Suprapubic skin (tissue), 4 donors: ENCODE data around the gene TMEM260. TPM values are rescaled to one million over a fixed set of nuclear protein-coding genes. Genes with fewer than 3 reads are reported as not detected.

Experiments used
- DNase-seq, 2 donors: peaks; one replicate each; pipeline ENCODE4 v3.0.0-alpha.2; 2019; ENCODE audit warnings: low spot score in 2 of 2
- H3K27ac ChIP-seq: fragments of 200-600 bp; sonication (generic); one replicate; pipeline ENCODE4 v1.5.1; 2019
- H3K27me3 ChIP-seq: fragments of 200-600 bp; sonication (generic); one replicate; pipeline ENCODE4 v1.5.1; 2019
- H3K36me3 ChIP-seq: fragments of 200-600 bp; sonication (generic); one replicate; pipeline ENCODE4 v1.5.1; 2019
- H3K4me1 ChIP-seq: fragments of 200-600 bp; sonication (generic); one replicate; pipeline ENCODE4 v1.5.1; 2019
- H3K4me3 ChIP-seq: fragments of 200-600 bp; sonication (generic); one replicate; pipeline ENCODE4 v1.5.1; 2019; ENCODE audit warnings: mild to moderate bottlenecking
- H3K9me3 ChIP-seq: fragments of 200-600 bp; sonication (generic); one replicate; pipeline ENCODE4 v1.5.1; 2019
- EP300 ChIP-seq: sonication (generic); formaldehyde crosslinking; IDR thresholded peaks from one replicate; pipeline ENCODE4 v1.6.1; 2017; ENCODE audit warnings: antibody characterized with exemption
- POLR2A ChIP-seq, 2 donors: fragments of 450-650 bp; IDR thresholded peaks; one replicate each; pipeline ENCODE4 v1.6.1; 2017; ENCODE audit warnings: antibody characterized with exemption in 2 of 2, mild to moderate bottlenecking in 2 of 2, moderate library complexity in 2 of 2
- POLR2AphosphoS5 ChIP-seq, 3 donors: sonication (generic); formaldehyde crosslinking; IDR thresholded peaks; one replicate each; pipeline ENCODE4 v1.6.1; 2017; ENCODE audit warnings: antibody characterized with exemption in 3 of 3
- WGBS: methylation state at CpG from one replicate; pipeline ENCODE4 v1.1.5; 2018; 5-methylcytosine and 5-hydroxymethylcytosine counted together
- total RNA-seq, 4 donors: library from RNA; depleted of rRNA; stranded (reverse); fragments of >200 nt; gene quantifications; one replicate each; pipeline ENCODE4 v1.1.0, GENCODE V29; 2016
- TF ChIP-seq, protein P1 (sequence below), 2 donors: fragments of 200-600 bp in 1 of 2; fragments of 450-650 bp in 1 of 2; sonication (generic) in 1 of 2; IDR thresholded peaks; one replicate each; pipeline ENCODE4 v1.5.1; 2016 to 2019; ENCODE audit warnings: antibody characterized with exemption in 2 of 2, mild to moderate bottlenecking in 1 of 2, moderate library complexity in 1 of 2

TMEM260 gene
- total RNA-seq, 4 donors from 2014 or later, result 15.4 to 34.1 (median 19.5) TPM

DNA sequence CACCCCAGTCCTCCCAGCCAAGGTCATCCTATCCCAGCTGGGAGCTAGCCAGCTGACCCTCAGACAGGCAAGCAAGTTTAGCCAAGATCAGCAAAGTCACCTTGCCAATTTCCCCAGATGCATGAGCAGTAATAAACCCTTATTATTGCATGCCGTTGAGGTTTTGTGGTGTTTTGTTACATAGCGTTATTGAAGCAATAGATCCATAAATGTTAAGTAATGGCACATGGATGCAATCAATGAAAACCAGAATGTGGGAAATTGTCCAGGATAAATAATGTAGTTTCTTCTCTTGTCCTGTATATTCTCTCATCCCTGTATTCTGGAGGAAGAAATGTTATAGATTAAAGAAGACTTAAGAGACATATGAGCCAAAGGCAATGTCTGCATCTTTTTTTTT is 18.0 kb upstream of the TMEM260 start:
- Histone ChIP-seq H3K4me1 (no peaks in the 10 kb centered on the region), H3K27me3 (peaks cover 17% of the 10 kb centered on the region), H3K4me3 (no peak overlapping the region), H3K9me3 (no peaks in the 10 kb centered on the region), H3K27ac (no peak overlapping the region), H3K36me3 (no peaks in the 10 kb centered on the region)
- no peak for TF ChIP-seq POLR2AphosphoS5 (IDR thresholded peaks at IDR 0.05)
- TF ChIP-seq, protein P1, sequence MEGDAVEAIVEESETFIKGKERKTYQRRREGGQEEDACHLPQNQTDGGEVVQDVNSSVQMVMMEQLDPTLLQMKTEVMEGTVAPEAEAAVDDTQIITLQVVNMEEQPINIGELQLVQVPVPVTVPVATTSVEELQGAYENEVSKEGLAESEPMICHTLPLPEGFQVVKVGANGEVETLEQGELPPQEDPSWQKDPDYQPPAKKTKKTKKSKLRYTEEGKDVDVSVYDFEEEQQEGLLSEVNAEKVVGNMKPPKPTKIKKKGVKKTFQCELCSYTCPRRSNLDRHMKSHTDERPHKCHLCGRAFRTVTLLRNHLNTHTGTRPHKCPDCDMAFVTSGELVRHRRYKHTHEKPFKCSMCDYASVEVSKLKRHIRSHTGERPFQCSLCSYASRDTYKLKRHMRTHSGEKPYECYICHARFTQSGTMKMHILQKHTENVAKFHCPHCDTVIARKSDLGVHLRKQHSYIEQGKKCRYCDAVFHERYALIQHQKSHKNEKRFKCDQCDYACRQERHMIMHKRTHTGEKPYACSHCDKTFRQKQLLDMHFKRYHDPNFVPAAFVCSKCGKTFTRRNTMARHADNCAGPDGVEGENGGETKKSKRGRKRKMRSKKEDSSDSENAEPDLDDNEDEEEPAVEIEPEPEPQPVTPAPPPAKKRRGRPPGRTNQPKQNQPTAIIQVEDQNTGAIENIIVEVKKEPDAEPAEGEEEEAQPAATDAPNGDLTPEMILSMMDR (IDR thresholded peaks at IDR 0.05), result no peak
- TF ChIP-seq POLR2A (IDR thresholded peaks at IDR 0.05), result no peak
- TF ChIP-seq EP300, result no peak
- 38% methylated on average over 2 of the region's 2 CpGs for WGBS
- no peak for DNase-seq

DNA sequence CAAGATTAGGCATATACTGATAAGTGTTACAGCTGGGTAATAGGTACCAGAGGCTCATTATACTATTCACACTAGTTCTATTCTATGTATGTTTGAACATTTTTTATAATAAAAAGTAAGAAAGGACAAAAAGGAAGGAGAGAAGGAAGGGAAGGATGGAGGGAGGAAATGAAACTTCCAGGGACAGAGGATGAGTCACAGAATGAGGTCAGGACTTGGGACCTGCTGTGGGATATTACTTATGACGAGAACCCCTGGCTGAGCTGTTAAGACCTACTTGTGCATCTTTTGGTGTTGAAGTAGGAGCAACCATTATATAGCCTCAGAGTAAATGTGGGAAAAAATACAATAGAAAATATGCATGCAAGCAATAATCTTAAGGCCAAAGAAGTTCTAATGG is 16.7 kb upstream of the TMEM260 start:
- Histone ChIP-seq H3K27ac (no peak overlapping the region), H3K4me3 (no peak overlapping the region), H3K36me3 (no peaks in the 10 kb centered on the region), H3K9me3 (no peaks in the 10 kb centered on the region), H3K27me3 (peaks cover 5% of the 10 kb centered on the region), H3K4me1 (no peaks in the 10 kb centered on the region)
- DNase-seq, result no peak
- WGBS, result 71% methylated on average over 1 of the region's 1 CpG
- TF ChIP-seq POLR2A (IDR thresholded peaks at IDR 0.05) (no peak), POLR2AphosphoS5 (IDR thresholded peaks at IDR 0.05) (no peak), EP300 (no peak)
- TF ChIP-seq, protein P1 (IDR thresholded peaks at IDR 0.05), result no peak

DNA sequence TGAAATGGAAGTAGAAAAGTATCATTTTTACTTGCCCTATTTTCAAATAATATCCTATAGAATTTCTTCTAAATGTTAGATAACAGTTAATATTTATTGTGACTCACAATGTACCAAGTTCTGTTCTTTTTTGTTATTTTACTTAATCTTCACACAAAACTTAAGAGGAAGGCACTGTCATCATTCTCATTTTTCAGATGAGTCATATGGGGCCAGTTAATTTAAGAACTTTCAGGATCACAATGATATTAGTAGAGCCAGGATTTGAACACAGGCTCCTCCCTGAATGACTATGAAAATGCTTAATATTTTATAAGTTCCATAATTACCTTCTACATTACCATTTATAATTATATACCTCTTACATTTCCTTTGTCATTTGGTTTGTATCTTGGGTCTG is 10.4 kb upstream of the TMEM260 start:
- Histone ChIP-seq H3K9me3 (no peaks in the 10 kb centered on the region), H3K4me3 (no peak overlapping the region), H3K27ac (no peak overlapping the region), H3K4me1 (no peaks in the 10 kb centered on the region), H3K27me3 (no peaks in the 10 kb centered on the region), H3K36me3 (no peaks in the 10 kb centered on the region)
- no peak for DNase-seq
- TF ChIP-seq POLR2A (IDR thresholded peaks at IDR 0.05), result no peak
- TF ChIP-seq POLR2AphosphoS5 (IDR thresholded peaks at IDR 0.05), result no peak
- TF ChIP-seq, protein P1 (IDR thresholded peaks at IDR 0.05), result no peak
- no peak for TF ChIP-seq EP300

DNA sequence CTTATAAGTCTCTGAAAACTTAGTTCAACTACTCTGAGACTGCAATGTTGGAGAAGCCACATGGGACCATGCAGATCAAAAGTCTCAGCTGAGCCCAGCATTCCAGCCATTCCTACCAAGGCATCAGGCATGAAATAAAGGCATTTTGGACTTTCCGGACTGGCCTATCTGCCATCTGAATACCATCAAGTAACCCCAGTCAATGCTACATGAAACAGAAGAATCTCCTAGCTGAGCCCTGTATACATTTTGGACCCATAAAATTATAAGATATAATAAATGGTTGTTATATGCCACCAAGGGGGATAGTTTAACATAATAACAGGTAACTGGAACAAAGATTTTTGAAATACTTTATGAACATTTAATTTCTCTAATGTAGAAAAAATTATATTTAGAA is 9.3 kb upstream of the TMEM260 start:
- Histone ChIP-seq H3K27ac (no peak overlapping the region), H3K4me3 (no peak overlapping the region), H3K9me3 (no peaks in the 10 kb centered on the region), H3K27me3 (no peaks in the 10 kb centered on the region), H3K4me1 (no peaks in the 10 kb centered on the region), H3K36me3 (no peaks in the 10 kb centered on the region)
- DNase-seq, result no peak
- TF ChIP-seq EP300 (no peak), POLR2A (IDR thresholded peaks at IDR 0.05) (no peak), POLR2AphosphoS5 (IDR thresholded peaks at IDR 0.05) (no peak)
- TF ChIP-seq, protein P1 (IDR thresholded peaks at IDR 0.05), result no peak
- WGBS, result 83% methylated on average over 1 of the region's 1 CpG

DNA sequence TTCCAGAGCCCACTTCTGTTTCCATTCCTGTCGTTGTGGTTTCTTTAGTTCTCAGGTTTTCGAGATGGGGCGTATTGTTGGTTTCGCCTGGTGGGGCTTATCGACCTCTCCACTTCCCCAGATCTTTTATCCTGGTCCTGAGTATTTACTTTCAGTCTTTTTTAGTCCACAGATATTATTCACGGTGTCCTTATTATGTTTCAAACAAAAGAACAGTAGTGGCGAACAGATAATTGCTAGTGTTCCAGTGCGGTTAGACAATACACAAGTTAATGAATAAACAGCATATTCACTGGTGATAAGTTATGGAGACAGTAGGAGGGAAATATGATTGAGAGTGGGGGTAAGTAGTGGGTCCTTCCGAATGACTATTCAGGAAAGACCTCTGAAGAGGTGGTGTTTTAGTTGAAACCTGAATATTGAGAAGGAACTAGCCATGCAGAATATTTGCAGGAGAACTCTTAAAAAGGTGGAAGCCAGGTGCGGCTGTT is 668 bp downstream of the TMEM260 start:
- TF ChIP-seq POLR2AphosphoS5 (IDR thresholded peaks at IDR 0.05) (no peak), EP300 (no peak), POLR2A (IDR thresholded peaks at IDR 0.05) (no peak)
- TF ChIP-seq, protein P1 (IDR thresholded peaks at IDR 0.05), result no peak
- H3K27me3 ChIP-seq, result no peaks in the 10 kb centered on the region
- peak overlapping the region; percentile 99 for H3K4me3 ChIP-seq
- peak overlapping the region; percentile 85 for H3K27ac ChIP-seq
- H3K36me3 ChIP-seq, result no peaks in the 10 kb centered on the region
- no peak for DNase-seq
- peaks cover 27% of the 10 kb centered on the region for H3K4me1 ChIP-seq
- no peaks in the 10 kb centered on the region for H3K9me3 ChIP-seq
- 3% methylated on average over 10 of the region's 10 CpGs for WGBS
